ENCODE data around the gene EXOC3L1.

DNA sequence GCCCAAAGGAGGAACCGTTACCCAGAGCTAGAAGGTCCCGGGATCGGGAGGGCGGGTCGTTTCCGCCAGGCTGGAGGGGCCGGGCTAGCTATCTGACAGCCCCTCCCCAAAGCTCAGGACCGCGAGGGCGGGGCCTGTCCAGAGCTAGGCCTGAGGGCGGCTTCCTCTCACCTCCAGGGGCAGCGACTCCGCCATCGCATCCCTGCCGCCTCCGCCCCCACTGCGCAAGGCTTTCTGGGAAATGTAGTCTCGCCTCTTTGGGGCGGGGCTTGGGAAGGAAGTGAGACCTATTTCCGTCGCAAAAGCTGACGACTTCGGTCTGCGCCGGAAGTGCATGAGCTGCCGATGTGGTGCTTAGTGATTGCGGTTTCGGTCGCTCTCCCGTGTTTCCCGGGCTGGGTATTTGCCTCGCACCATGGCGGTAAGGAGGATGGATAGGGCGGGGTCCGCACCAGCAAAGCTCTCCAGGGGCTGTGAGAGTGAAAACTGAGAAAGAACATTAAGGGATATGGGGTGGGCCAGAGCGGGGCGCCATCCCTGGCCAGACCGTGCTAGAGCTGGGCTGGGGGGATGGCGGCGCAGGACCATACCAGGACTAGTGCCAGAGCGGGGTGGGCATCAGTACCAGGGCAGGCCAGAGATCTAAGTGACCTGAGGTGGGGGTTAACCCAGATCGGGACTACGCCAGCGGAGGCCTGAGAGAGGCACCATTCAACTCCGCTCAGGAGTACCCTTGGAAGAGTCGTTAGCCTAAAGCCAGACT, 37.0 kb upstream of the EXOC3L1 start, which contains the start of gene TMEM208:
- TF ChIP-seq, protein P1, sequence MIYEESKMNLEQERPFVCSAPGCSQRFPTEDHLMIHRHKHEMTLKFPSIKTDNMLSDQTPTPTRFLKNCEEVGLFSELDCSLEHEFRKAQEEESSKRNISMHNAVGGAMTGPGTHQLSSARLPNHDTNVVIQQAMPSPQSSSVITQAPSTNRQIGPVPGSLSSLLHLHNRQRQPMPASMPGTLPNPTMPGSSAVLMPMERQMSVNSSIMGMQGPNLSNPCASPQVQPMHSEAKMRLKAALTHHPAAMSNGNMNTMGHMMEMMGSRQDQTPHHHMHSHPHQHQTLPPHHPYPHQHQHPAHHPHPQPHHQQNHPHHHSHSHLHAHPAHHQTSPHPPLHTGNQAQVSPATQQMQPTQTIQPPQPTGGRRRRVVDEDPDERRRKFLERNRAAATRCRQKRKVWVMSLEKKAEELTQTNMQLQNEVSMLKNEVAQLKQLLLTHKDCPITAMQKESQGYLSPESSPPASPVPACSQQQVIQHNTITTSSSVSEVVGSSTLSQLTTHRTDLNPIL (CRISPR knock-in tag; IDR thresholded peaks at IDR 0.05; ENCODE audit: low read depth): no peak
- no peak for TF ChIP-seq RARB (CRISPR knock-in tag; IDR thresholded peaks at IDR 0.05)
- no peak for TF ChIP-seq SNAI2 (CRISPR knock-in tag; IDR thresholded peaks at IDR 0.05)
- no peak for TF ChIP-seq ZFP3 (CRISPR knock-in tag; IDR thresholded peaks at IDR 0.05)
- no peak for TF ChIP-seq PPARA (CRISPR knock-in tag; IDR thresholded peaks at IDR 0.05; ENCODE audit: borderline replicate concordance)
- TF ChIP-seq OSR1 (CRISPR knock-in tag; IDR thresholded peaks at IDR 0.05): no peak
- TF ChIP-seq, protein P2, sequence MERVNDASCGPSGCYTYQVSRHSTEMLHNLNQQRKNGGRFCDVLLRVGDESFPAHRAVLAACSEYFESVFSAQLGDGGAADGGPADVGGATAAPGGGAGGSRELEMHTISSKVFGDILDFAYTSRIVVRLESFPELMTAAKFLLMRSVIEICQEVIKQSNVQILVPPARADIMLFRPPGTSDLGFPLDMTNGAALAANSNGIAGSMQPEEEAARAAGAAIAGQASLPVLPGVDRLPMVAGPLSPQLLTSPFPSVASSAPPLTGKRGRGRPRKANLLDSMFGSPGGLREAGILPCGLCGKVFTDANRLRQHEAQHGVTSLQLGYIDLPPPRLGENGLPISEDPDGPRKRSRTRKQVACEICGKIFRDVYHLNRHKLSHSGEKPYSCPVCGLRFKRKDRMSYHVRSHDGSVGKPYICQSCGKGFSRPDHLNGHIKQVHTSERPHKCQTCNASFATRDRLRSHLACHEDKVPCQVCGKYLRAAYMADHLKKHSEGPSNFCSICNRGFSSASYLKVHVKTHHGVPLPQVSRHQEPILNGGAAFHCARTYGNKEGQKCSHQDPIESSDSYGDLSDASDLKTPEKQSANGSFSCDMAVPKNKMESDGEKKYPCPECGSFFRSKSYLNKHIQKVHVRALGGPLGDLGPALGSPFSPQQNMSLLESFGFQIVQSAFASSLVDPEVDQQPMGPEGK (CRISPR knock-in tag; IDR thresholded peaks at IDR 0.05; ENCODE audit: borderline replicate concordance): no peak
- TF ChIP-seq, protein P3, sequence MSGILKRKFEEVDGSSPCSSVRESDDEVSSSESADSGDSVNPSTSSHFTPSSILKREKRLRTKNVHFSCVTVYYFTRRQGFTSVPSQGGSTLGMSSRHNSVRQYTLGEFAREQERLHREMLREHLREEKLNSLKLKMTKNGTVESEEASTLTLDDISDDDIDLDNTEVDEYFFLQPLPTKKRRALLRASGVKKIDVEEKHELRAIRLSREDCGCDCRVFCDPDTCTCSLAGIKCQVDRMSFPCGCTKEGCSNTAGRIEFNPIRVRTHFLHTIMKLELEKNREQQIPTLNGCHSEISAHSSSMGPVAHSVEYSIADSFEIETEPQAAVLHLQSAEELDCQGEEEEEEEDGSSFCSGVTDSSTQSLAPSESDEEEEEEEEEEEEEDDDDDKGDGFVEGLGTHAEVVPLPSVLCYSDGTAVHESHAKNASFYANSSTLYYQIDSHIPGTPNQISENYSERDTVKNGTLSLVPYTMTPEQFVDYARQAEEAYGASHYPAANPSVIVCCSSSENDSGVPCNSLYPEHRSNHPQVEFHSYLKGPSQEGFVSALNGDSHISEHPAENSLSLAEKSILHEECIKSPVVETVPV (CRISPR knock-in tag; IDR thresholded peaks at IDR 0.05): no peak
- no peak for TF ChIP-seq CSDC2 (CRISPR knock-in tag; IDR thresholded peaks at IDR 0.05)
- TF ChIP-seq TCF4 (CRISPR knock-in tag; IDR thresholded peaks at IDR 0.05; ENCODE audit: borderline replicate concordance): no peak
- TF ChIP-seq ZFP30 (CRISPR knock-in tag; IDR thresholded peaks at IDR 0.05): no peak

All from SK-N-SH treated with all-trans-retinoic acid at 6 μM for 48 hours (cell line).